Measurements from ENCODE around the gene GCNA.

DNA sequence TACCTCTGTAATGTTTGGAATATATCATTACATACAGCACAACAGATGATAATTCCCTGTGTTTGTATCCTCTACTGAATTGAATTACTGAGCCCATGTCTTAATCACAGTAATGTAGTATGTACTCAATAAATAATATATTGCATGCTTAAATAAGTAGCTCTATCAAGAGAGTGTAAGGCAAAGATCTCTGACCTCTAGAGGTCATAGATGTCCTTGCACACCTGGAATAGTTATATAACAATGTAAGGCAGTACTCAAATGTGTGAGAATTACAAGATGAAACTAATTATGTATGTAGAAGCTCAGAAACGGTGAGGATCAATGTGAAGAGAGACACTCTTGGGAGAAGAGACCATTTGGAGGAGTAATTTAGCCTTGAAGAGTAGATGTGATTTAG lies 14.3 kb upstream of the GCNA start:
- TF ChIP-seq, protein P1, sequence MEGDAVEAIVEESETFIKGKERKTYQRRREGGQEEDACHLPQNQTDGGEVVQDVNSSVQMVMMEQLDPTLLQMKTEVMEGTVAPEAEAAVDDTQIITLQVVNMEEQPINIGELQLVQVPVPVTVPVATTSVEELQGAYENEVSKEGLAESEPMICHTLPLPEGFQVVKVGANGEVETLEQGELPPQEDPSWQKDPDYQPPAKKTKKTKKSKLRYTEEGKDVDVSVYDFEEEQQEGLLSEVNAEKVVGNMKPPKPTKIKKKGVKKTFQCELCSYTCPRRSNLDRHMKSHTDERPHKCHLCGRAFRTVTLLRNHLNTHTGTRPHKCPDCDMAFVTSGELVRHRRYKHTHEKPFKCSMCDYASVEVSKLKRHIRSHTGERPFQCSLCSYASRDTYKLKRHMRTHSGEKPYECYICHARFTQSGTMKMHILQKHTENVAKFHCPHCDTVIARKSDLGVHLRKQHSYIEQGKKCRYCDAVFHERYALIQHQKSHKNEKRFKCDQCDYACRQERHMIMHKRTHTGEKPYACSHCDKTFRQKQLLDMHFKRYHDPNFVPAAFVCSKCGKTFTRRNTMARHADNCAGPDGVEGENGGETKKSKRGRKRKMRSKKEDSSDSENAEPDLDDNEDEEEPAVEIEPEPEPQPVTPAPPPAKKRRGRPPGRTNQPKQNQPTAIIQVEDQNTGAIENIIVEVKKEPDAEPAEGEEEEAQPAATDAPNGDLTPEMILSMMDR (optimal IDR thresholded peaks at IDR 0.05 in 1 of 3, IDR thresholded peaks at IDR 0.05 in 1 of 3, conservative IDR thresholded peaks at IDR 0.05 in 1 of 3; ENCODE audit: extremely low read depth in 1 of 3, insufficient read depth in 2 of 3, low read length in 3 of 3), result no peak
- no peak for TF ChIP-seq EZH2 (IDR thresholded peaks at IDR 0.05; ENCODE audit: low read length)

Data from keratinocyte (primary cell).